Spleen (tissue), 7 donors: Measurements from ENCODE around the gene IFT27.

Experiments
- CTCF ChIP-seq, 11 experiments: fragments of 200-600 bp in 7 of 11; fragments of 450-650 bp in 4 of 11; sonication (generic) in 4 of 11; IDR thresholded peaks in 8 of 11; conservative IDR thresholded peaks in 3 of 11; 1 replicate in 7 of 11; 2 replicates in 4 of 11; pipeline versions ENCODE4 v1.4.0 to v1.8.0; 2016 to 2021; ENCODE audit warnings: antibody characterized with exemption in 11 of 11, inconsistent platforms in 4 of 11, mild to moderate bottlenecking in 1 of 11
- POLR2A ChIP-seq, 3 donors: fragments of 450-650 bp; IDR thresholded peaks; one replicate each; pipeline ENCODE4 v1.5.1; 2017; ENCODE audit warnings: antibody characterized with exemption in 3 of 3, mild to moderate bottlenecking in 1 of 3
- donor health status: DM: no; HTN: no; CAD: no; lungs with moderate emphysema.
- donor health status: DM: no; HTN: no; CAD: no.
- donor health status: DM: no; HTN: no; CAD: no.

- TF ChIP-seq CTCF (IDR thresholded peaks at IDR 0.05 in 8 of 11, conservative IDR thresholded peaks at IDR 0.05 in 3 of 11) (no peak), POLR2A (IDR thresholded peaks at IDR 0.05) (no peak)
These were observed 8.7 kb downstream of the IFT27 start for GRCh38 chr22:36767035-36767775.
